CD4-positive, CD25-positive, alpha-beta regulatory T cell (primary cell): ENCODE results near the gene TIRAP. TPM values are rescaled to one million over a fixed set of nuclear protein-coding genes. Genes with fewer than 3 reads are reported as not detected.
A peak's percentile ranks its signal among the peaks of the same experiment; 100 is the strongest.

ENCODE experiments used
- ATAC-seq, 2 donors: fragments of 150-1000 bp; cut with Tn5 transposase; one replicate each; pipeline ENCODE4 v1.10.0; 2021; ENCODE audit warnings: low read depth in 2 of 2, moderate number of reproducible peaks in 2 of 2, moderate library complexity in 1 of 2
- DNase-seq, 3 donors: peaks; one replicate each; pipeline versions ENCODE4 v3.0.0 to v3.0.0-alpha.2; 2012 to 2022; ENCODE audit warnings: mixed read lengths in 1 of 3
- H3K27ac ChIP-seq: one replicate; pipeline ENCODE4 v1.7.0; 2013; ENCODE audit warnings: mild to moderate bottlenecking, low read length; ENCODE audit not compliant: insufficient read depth, poor library complexity, severe bottlenecking
- H3K27me3 ChIP-seq: one replicate; pipeline ENCODE4 v1.7.0; 2013; ENCODE audit warnings: low read length; ENCODE audit not compliant: control insufficient read depth, insufficient read depth
- H3K36me3 ChIP-seq: one replicate; pipeline ENCODE4 v1.7.0; 2013; ENCODE audit warnings: mild to moderate bottlenecking, low read length, moderate library complexity; ENCODE audit not compliant: control insufficient read depth, insufficient read depth
- H3K4me1 ChIP-seq: 2 replicates; pipeline ENCODE4 v1.7.0; 2013; ENCODE audit warnings: mild to moderate bottlenecking, low read length; ENCODE audit not compliant: insufficient read depth, control insufficient read depth, poor library complexity, severe bottlenecking
- H3K4me3 ChIP-seq: one replicate; pipeline ENCODE4 v1.7.0; 2013; ENCODE audit warnings: low read depth, mild to moderate bottlenecking, low read length, moderate library complexity
- H3K9me3 ChIP-seq, 2 experiments: 1 replicate in 1 of 2; 2 replicates in 1 of 2; pipeline ENCODE4 v1.7.0; 2013; ENCODE audit warnings: low read length in 2 of 2, mild to moderate bottlenecking in 1 of 2, moderate library complexity in 1 of 2; ENCODE audit not compliant: control insufficient read depth in 2 of 2
- H3K27ac Mint-ChIP-seq, 3 donors: one replicate each; pipeline ENCODE4 v1.8.0; 2020 to 2022; ENCODE audit warnings: mild to moderate bottlenecking in 3 of 3, mixed read lengths in 3 of 3, moderate library complexity in 2 of 3
- H3K27me3 Mint-ChIP-seq: one replicate; pipeline ENCODE4 v1.8.0; 2022; ENCODE audit warnings: mild to moderate bottlenecking, mixed read lengths
- H3K36me3 Mint-ChIP-seq: one replicate; pipeline ENCODE4 v1.8.0; 2020; ENCODE audit warnings: mixed read lengths
- H3K4me1 Mint-ChIP-seq, 4 donors: one replicate each; pipeline ENCODE4 v1.8.0; 2020 to 2022; ENCODE audit warnings: mixed read lengths in 4 of 4, mild to moderate bottlenecking in 1 of 4
- H3K4me3 Mint-ChIP-seq, 4 donors: one replicate each; pipeline ENCODE4 v1.8.0; 2020 to 2022; ENCODE audit warnings: mild to moderate bottlenecking in 4 of 4, mixed read lengths in 4 of 4, moderate library complexity in 3 of 4
- H3K9me3 Mint-ChIP-seq, 7 donors: one replicate each; pipeline ENCODE4 v1.8.0; 2020 to 2022; ENCODE audit warnings: mixed read lengths in 7 of 7, mild to moderate bottlenecking in 3 of 7, moderate library complexity in 2 of 7
- polyA plus RNA-seq, 4 donors: library from polyadenylated mRNA; unstranded; fragments of 300-500 nt; fragmentation: Illumina TruSeq; gene quantifications; one replicate each; pipeline ENCODE4 v1.2.3, GENCODE V29; 2021
- total RNA-seq: library from RNA; stranded (reverse); gene quantifications from one replicate; pipeline ENCODE4 v1.2.3, GENCODE V29; 2022

TIRAP gene
- total and polyA plus RNA-seq, 5 donors from 2014 or later = 8.1 to 15.5 (median 9.2) TPM

GRCh38 chr11:126282361-126282735, 545 bp upstream of the TIRAP start:
- Mint-ChIP-seq H3K4me1 (peaks cover 6 to 59% (median 27%) of the 10 kb centered on the region in 4 donors), H3K36me3 (peaks cover 11% of the 10 kb centered on the region), H3K27ac (peak overlapping the region; percentile 91 to 99 (median 97)), H3K27me3 (no peaks in the 10 kb centered on the region), H3K4me3 (peak overlapping the region; percentile 92 to 93 (median 92)), H3K9me3 (peaks cover 0 to 1% (median 0%) of the 10 kb centered on the region in 7 donors)
- Histone ChIP-seq H3K36me3 (no peaks in the 10 kb centered on the region), H3K27me3 (no peaks in the 10 kb centered on the region), H3K4me1 (peaks cover 29% of the 10 kb centered on the region), H3K9me3 (no peaks in the 10 kb centered on the region), H3K27ac (peak overlapping the region; percentile 87), H3K4me3 (peak overlapping the region; percentile 69)
- ATAC-seq (peak; percentile 25 to 33), DNase-seq (peak; percentile 21 to 62 (median 46))

GRCh38 chr11:126284829-126285228, 1.9 kb downstream of the TIRAP start:
- Histone ChIP-seq H3K9me3 (no peaks in the 10 kb centered on the region), H3K27me3 (no peaks in the 10 kb centered on the region), H3K27ac (peak overlapping the region; percentile 33), H3K4me3 (peak overlapping the region; percentile 96), H3K4me1 (peaks cover 29% of the 10 kb centered on the region), H3K36me3 (peaks cover 10% of the 10 kb centered on the region)
- peaks cover 11% of the 10 kb centered on the region for H3K36me3 Mint-ChIP-seq
- peaks cover 6 to 60% (median 29%) of the 10 kb centered on the region in 4 donors for H3K4me1 Mint-ChIP-seq
- DNase-seq = peak; percentile 72 to 81 (median 80)
- ATAC-seq = peak; percentile 57 to 58
- peak overlapping the region; percentile 90 to 96 (median 92) for H3K4me3 Mint-ChIP-seq
- peak overlapping the region; percentile 86 to 94 (median 88) for H3K27ac Mint-ChIP-seq
- H3K9me3 Mint-ChIP-seq = peaks cover 0 to 1% (median 0%) of the 10 kb centered on the region in 7 donors
- no peaks in the 10 kb centered on the region for H3K27me3 Mint-ChIP-seq

GRCh38 chr11:126288237-126288636, 5.3 kb downstream of the TIRAP start:
- Mint-ChIP-seq H3K36me3 (peaks cover 29% of the 10 kb centered on the region), H3K27me3 (no peaks in the 10 kb centered on the region), H3K4me3 (no peak overlapping the region), H3K9me3 (peaks cover 0 to 1% (median 0%) of the 10 kb centered on the region in 7 donors), H3K4me1 (peaks cover 6 to 37% (median 24%) of the 10 kb centered on the region in 4 donors), H3K27ac (peak overlapping the region in 1 of 3 donors; percentile 77)
- Histone ChIP-seq H3K27me3 (no peaks in the 10 kb centered on the region), H3K27ac (no peak overlapping the region), H3K4me3 (no peak overlapping the region), H3K9me3 (no peaks in the 10 kb centered on the region), H3K36me3 (peaks cover 41% of the 10 kb centered on the region), H3K4me1 (peaks cover 20% of the 10 kb centered on the region)
- DNase-seq (no peak), ATAC-seq (no peak)

GRCh38 chr11:126290887-126291286, 8.0 kb downstream of the TIRAP start:
- Histone ChIP-seq H3K27ac (no peak overlapping the region), H3K4me3 (no peak overlapping the region), H3K27me3 (no peaks in the 10 kb centered on the region), H3K36me3 (peaks cover 49% of the 10 kb centered on the region), H3K9me3 (no peaks in the 10 kb centered on the region), H3K4me1 (no peaks in the 10 kb centered on the region)
- DNase-seq = no peak
- Mint-ChIP-seq H3K4me3 (no peak overlapping the region), H3K4me1 (peaks cover 0 to 25% (median 14%) of the 10 kb centered on the region in 4 donors), H3K27me3 (no peaks in the 10 kb centered on the region), H3K9me3 (peaks cover 0 to 1% (median 0%) of the 10 kb centered on the region in 7 donors), H3K36me3 (peaks cover 38% of the 10 kb centered on the region), H3K27ac (no peak overlapping the region)
- ATAC-seq = no peak

- Mint-ChIP-seq H3K4me3 (no peak overlapping the region), H3K27ac (no peak overlapping the region), H3K4me1 (peaks cover 0 to 33% (median 9%) of the 10 kb centered on the region in 4 donors), H3K36me3 (peaks cover 33% of the 10 kb centered on the region), H3K27me3 (no peaks in the 10 kb centered on the region), H3K9me3 (no peaks in the 10 kb centered on the region)
- Histone ChIP-seq H3K4me1 (no peaks in the 10 kb centered on the region), H3K27me3 (no peaks in the 10 kb centered on the region), H3K4me3 (no peak overlapping the region), H3K9me3 (no peaks in the 10 kb centered on the region), H3K27ac (no peak overlapping the region), H3K36me3 (peaks cover 46% of the 10 kb centered on the region)
- DNase-seq (no peak), ATAC-seq (no peak)
Measured at GRCh38 chr11:126293726-126294125, 10.8 kb downstream of the TIRAP start.

- peaks cover 24% of the 10 kb centered on the region for H3K36me3 Mint-ChIP-seq
- peaks cover 0 to 27% (median 11%) of the 10 kb centered on the region in 4 donors for H3K4me1 Mint-ChIP-seq
- Histone ChIP-seq H3K27ac (no peak overlapping the region), H3K36me3 (peaks cover 19% of the 10 kb centered on the region), H3K9me3 (no peaks in the 10 kb centered on the region), H3K27me3 (no peaks in the 10 kb centered on the region), H3K4me3 (no peak overlapping the region), H3K4me1 (no peaks in the 10 kb centered on the region)
- no peaks in the 10 kb centered on the region for H3K9me3 Mint-ChIP-seq
- peak overlapping the region in 2 of 4 donors; percentile 0 to 27 for H3K4me3 Mint-ChIP-seq
- ATAC-seq (no peak), DNase-seq (no peak)
- no peaks in the 10 kb centered on the region for H3K27me3 Mint-ChIP-seq
- no peak overlapping the region for H3K27ac Mint-ChIP-seq
Measured at GRCh38 chr11:126297004-126297403, 14.1 kb downstream of the TIRAP start.

- H3K4me1 Mint-ChIP-seq = peaks cover 22 to 46% (median 32%) of the 10 kb centered on the region in 4 donors
Measured at GRCh38 chr11:126303623-126304456, 20.9 kb downstream of the TIRAP start, which contains the start of gene DCPS. DCPS (plus strand) TSS chr11:126304060; CDS start chr11:126304081, 21 bp downstream.

More at GRCh38 chr11:126303623-126304456, 20.9 kb downstream of the TIRAP start, which contains the start of gene DCPS:
- Mint-ChIP-seq H3K9me3 (no peaks in the 10 kb centered on the region), H3K36me3 (peaks cover 20% of the 10 kb centered on the region), H3K4me3 (peak within 1 kb of the TSS; percentile 88 to 99 (median 96)), H3K27ac (peak within 1 kb of the TSS; percentile 97 to 99 (median 98)), H3K27me3 (no peaks in the 10 kb centered on the region)
- peak; percentile 83 to 90 (median 86) for DNase-seq
- ATAC-seq = peak; percentile 94 to 95
- Histone ChIP-seq H3K4me3 (peak within 1 kb of the TSS; percentile 97), H3K27me3 (no peaks in the 10 kb centered on the region), H3K4me1 (peaks cover 20% of the 10 kb centered on the region), H3K27ac (peak within 1 kb of the TSS; percentile 83), H3K9me3 (no peaks in the 10 kb centered on the region), H3K36me3 (peaks cover 13% of the 10 kb centered on the region)
